Measurements from ENCODE around the gene KIF15. TPM values are rescaled to one million over a fixed set of nuclear protein-coding genes. Genes with fewer than 3 reads are reported as not detected.

Gene KIF15
- total RNA-seq, 1 experiment from 2014 or later, result 20.9 TPM

DNA sequence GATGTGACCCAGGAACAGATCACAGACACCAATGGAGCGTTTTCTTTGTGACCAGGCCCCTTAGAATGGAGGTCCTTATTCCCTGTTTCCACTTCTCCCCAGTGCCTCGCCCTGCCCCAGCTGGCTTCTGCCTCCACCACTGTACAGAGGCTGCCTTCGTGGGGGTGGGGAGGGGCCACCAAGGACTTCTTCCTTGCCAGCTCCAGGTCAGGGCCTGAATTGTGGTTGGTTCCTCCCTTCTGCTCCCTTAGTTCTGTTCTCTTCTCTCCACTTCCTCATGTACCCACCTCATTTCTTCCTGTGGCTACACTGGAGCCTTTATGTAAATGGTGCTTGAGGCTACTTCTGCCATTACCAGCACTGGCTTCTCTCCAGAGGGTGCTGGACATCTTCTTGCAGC is 129.3 kb downstream of the KIF15 start:
- H3K27me3 ChIP-seq (ENCODE audit: insufficient read depth, low read length), result no peaks in the 10 kb centered on the region
- no peaks in the 10 kb centered on the region for H3K9me3 ChIP-seq (ENCODE audit: control insufficient read depth in 1 of 2, insufficient read depth in 1 of 2, low read depth in 1 of 2, low read length in 2 of 2)
- ChIA-PET POLR2A (no interaction called here), CTCF (interaction anchor here (0.7 kb wide), 1 partner anchor 23 kb away, joined by 3 read pairs; no protein-coding TSS in a partner anchor), RAD21 (ENCODE audit: low non-redundant PET in 1 of 2, low total read pairs in 2 of 2, uncharacterized antibody in 2 of 2, unreplicated experiment in 2 of 2) (no interaction called here)
- no peak overlapping the region for H2AFZ ChIP-seq (ENCODE audit: low read depth, low read length, poor library complexity, severe bottlenecking)
- no peaks in the 10 kb centered on the region for H4K20me1 ChIP-seq (ENCODE audit: insufficient read depth)
- no peak for ATAC-seq
- no peak overlapping the region for H3K9ac ChIP-seq (ENCODE audit: low read length)
- no peaks in the 10 kb centered on the region for H3K79me2 ChIP-seq (ENCODE audit: insufficient read depth, low read length)
- no peak overlapping the region for H3K4me3 ChIP-seq (replicated peaks in 1 of 2; ENCODE audit: low read depth in 1 of 2, low read length in 2 of 2)
- no peak overlapping the region for H3K27ac ChIP-seq (ENCODE audit: low read depth, low read length)
- DNase-seq (ENCODE audit: low read depth, low spot score), result no peak
- H3K36me3 ChIP-seq (ENCODE audit: control insufficient read depth in 1 of 2, insufficient read depth in 2 of 2, low read length in 2 of 2), result no peaks in the 10 kb centered on the region
- no peak for TF ChIP-seq ELF1 (IDR thresholded peaks at IDR 0.05; ENCODE audit: borderline replicate concordance, low read depth)
- TF ChIP-seq FOSL1 (IDR thresholded peaks at IDR 0.05; ENCODE audit: low read depth), result no peak
- TF ChIP-seq, protein P1, sequence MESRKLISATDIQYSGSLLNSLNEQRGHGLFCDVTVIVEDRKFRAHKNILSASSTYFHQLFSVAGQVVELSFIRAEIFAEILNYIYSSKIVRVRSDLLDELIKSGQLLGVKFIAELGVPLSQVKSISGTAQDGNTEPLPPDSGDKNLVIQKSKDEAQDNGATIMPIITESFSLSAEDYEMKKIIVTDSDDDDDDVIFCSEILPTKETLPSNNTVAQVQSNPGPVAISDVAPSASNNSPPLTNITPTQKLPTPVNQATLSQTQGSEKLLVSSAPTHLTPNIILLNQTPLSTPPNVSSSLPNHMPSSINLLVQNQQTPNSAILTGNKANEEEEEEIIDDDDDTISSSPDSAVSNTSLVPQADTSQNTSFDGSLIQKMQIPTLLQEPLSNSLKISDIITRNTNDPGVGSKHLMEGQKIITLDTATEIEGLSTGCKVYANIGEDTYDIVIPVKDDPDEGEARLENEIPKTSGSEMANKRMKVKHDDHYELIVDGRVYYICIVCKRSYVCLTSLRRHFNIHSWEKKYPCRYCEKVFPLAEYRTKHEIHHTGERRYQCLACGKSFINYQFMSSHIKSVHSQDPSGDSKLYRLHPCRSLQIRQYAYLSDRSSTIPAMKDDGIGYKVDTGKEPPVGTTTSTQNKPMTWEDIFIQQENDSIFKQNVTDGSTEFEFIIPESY (IDR thresholded peaks at IDR 0.05; ENCODE audit: extremely low read depth, insufficient replicate concordance, low read length), result no peak
- TF ChIP-seq, protein P2, sequence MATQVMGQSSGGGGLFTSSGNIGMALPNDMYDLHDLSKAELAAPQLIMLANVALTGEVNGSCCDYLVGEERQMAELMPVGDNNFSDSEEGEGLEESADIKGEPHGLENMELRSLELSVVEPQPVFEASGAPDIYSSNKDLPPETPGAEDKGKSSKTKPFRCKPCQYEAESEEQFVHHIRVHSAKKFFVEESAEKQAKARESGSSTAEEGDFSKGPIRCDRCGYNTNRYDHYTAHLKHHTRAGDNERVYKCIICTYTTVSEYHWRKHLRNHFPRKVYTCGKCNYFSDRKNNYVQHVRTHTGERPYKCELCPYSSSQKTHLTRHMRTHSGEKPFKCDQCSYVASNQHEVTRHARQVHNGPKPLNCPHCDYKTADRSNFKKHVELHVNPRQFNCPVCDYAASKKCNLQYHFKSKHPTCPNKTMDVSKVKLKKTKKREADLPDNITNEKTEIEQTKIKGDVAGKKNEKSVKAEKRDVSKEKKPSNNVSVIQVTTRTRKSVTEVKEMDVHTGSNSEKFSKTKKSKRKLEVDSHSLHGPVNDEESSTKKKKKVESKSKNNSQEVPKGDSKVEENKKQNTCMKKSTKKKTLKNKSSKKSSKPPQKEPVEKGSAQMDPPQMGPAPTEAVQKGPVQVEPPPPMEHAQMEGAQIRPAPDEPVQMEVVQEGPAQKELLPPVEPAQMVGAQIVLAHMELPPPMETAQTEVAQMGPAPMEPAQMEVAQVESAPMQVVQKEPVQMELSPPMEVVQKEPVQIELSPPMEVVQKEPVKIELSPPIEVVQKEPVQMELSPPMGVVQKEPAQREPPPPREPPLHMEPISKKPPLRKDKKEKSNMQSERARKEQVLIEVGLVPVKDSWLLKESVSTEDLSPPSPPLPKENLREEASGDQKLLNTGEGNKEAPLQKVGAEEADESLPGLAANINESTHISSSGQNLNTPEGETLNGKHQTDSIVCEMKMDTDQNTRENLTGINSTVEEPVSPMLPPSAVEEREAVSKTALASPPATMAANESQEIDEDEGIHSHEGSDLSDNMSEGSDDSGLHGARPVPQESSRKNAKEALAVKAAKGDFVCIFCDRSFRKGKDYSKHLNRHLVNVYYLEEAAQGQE (IDR thresholded peaks at IDR 0.05; ENCODE audit: low read depth), result no peak
- TF ChIP-seq, protein P3, sequence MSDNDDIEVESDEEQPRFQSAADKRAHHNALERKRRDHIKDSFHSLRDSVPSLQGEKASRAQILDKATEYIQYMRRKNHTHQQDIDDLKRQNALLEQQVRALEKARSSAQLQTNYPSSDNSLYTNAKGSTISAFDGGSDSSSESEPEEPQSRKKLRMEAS (IDR thresholded peaks at IDR 0.05), result no peak
- no peak for TF ChIP-seq YY1 (IDR thresholded peaks at IDR 0.05; ENCODE audit: extremely low read depth, insufficient replicate concordance, low read depth, low read length)
- TF ChIP-seq POLR2AphosphoS5 (IDR thresholded peaks at IDR 0.05; ENCODE audit: low read depth, low read length), result no peak
- TF ChIP-seq EGR1 (IDR thresholded peaks at IDR 0.05; ENCODE audit: low read depth), result no peak
- TF ChIP-seq POLR2A (IDR thresholded peaks at IDR 0.05; ENCODE audit: borderline replicate concordance, extremely low read depth, insufficient read depth, insufficient read length), result no peak
- no peak for TF ChIP-seq ZFX (IDR thresholded peaks at IDR 0.05)
- no peak for TF ChIP-seq JUND (IDR thresholded peaks at IDR 0.05)
- intact Hi-C loops (cut with micrococcal nuclease), result no loop called here
- BruUV-seq (replicated peaks), result no TSS peak
- peaks cover 12 to 22% of the 10 kb centered on the region in 2 experiments for H3K4me1 ChIP-seq (ENCODE audit: control insufficient read depth in 1 of 2, insufficient read depth in 2 of 2, low read length in 2 of 2)
- H3K9me2 ChIP-seq (ENCODE audit: insufficient read depth), result no peaks in the 10 kb centered on the region
- H3K4me2 ChIP-seq (ENCODE audit: low read length), result no peak overlapping the region
